HUES64 (cell line): Measurements from ENCODE around the gene RHOT2.

ENCODE experiments used
- H3K27ac ChIP-seq: 2 replicates; pipeline ENCODE4 v1.7.0; 2013; ENCODE audit warnings: low read depth, low read length, inconsistent platforms
- H3K27me3 ChIP-seq: 2 replicates; pipeline ENCODE4 v1.6.1; 2013; ENCODE audit warnings: mild to moderate bottlenecking, low read length; ENCODE audit not compliant: insufficient read depth
- H3K36me3 ChIP-seq: 2 replicates; pipeline ENCODE4 v1.6.1; 2013; ENCODE audit warnings: mild to moderate bottlenecking, low read length; ENCODE audit not compliant: insufficient read depth
- H3K4me1 ChIP-seq: 2 replicates; pipeline ENCODE4 v1.6.1; 2013; ENCODE audit warnings: mild to moderate bottlenecking, low read length, moderate library complexity; ENCODE audit not compliant: insufficient read depth
- H3K4me3 ChIP-seq: 2 replicates; pipeline ENCODE4 v1.5.1; 2013; ENCODE audit warnings: mild to moderate bottlenecking, low read length, moderate library complexity
- H3K9ac ChIP-seq: 2 replicates; pipeline ENCODE4 v1.6.1; 2013; ENCODE audit warnings: mild to moderate bottlenecking, low read depth, low read length
- H3K9me3 ChIP-seq: 2 replicates; pipeline ENCODE4 v1.6.1; 2013; ENCODE audit warnings: low read depth, low read length; ENCODE audit not compliant: insufficient read depth
- WGBS: fragments of 150-250, 120-280 bp; methylation state at CpG from one replicate; pipeline ENCODE4 v1.1.7; 2013; ENCODE audit warnings: missing lambda C conversion rate; 5-methylcytosine and 5-hydroxymethylcytosine counted together

Gene RHOT2

DNA sequence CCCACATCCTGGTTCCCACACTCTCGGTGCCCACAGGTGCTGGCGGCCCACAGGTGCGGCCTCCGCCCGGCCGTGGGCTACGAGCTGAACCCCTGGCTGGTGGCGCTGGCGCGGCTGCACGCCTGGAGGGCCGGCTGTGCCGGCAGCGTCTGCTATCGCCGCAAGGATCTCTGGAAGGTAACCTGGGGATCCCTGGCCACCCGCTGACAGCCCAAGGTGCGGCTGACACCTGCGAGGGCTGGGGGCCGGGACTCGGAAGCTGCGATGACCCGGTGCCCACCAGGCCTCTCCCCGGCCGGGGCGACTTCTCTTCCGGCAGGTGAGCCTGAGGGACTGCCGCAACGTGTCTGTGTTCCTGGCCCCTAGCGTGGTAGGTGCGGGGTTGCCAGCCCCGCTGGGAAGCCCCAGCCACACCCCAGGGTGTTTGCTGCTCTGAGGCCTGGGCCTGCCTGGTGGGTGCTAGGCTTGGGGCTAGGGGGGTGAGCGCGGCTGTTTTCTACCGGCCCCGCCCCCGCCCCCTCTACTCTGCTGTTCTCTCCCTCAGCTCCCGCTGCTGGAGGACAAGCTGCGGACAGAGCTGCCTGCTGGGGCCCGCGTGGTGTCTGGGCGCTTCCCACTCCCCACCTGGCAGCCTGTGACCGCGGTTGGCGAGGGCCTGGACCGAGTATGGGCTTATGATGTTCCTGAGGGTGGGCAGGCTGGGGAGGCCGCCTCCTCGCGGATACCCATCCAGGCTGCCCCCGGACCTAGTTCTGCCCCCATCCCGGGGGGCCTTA, 54.0 kb downstream of the RHOT2 start:
- H3K9ac ChIP-seq: no peak overlapping the region; the same call in 1 of the 2 replicates
- WGBS: 91% methylated on average over 51 of the region's 51 CpGs
- H3K4me1 ChIP-seq: peaks cover 6% of the 10 kb centered on the region; the same call in 1 of the 2 replicates
- H3K27me3 ChIP-seq: peaks cover 20% of the 10 kb centered on the region
- H3K9me3 ChIP-seq: no peaks in the 10 kb centered on the region
- peak overlapping the region; percentile 93 for H3K4me3 ChIP-seq
- peaks cover 5% of the 10 kb centered on the region; the same call in 1 of the 2 replicates for H3K36me3 ChIP-seq
- H3K27ac ChIP-seq: no peak overlapping the region

DNA sequence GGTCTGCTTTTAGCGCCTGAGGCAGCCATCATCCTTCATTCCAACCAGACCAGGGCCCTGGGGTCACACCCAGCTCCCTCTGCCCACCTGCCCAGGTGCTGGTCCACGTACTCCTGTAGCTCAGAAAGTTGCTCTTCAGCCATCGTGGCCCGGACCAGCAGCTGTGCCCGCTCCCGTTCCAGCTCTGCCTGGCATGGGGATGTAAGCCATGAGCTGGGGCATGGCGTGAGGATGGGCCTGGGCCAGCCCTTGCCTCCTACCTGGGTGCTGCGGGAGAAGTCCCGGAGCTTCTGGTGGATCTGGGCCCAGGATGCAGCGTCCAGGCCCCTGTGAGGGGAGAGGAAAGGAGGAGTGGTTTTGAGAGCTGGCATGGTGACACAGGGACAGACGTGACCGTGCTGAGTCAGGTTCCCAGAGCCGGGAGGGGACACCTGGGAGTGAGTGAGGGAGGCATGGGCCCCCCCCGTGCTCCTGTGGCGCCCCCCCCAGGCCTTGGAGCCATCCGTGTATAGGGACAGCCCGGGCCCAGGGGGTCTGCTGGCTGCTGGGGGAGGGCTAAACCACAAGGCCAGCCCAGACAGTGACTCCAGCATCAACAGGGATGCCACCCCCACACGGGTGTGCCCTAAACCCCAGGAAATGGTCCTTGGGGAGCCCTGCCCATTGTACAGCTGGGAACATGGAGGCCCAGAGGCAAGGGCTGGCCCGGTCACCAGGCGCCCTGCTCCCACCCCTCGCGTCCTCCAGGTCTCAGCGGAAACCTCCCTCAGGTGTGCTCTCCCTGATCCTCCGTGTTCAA, 55.1 kb downstream of the RHOT2 start:
- no peak overlapping the region for H3K4me3 ChIP-seq
- no peak overlapping the region for H3K9ac ChIP-seq
- H3K36me3 ChIP-seq: peaks cover 5% of the 10 kb centered on the region; the same call in 1 of the 2 replicates
- H3K27me3 ChIP-seq: peaks cover 26% of the 10 kb centered on the region
- no peak overlapping the region for H3K27ac ChIP-seq
- 93% methylated on average over 24 of the region's 24 CpGs for WGBS
- peaks cover 6% of the 10 kb centered on the region; the same call in 1 of the 2 replicates for H3K4me1 ChIP-seq
- no peaks in the 10 kb centered on the region for H3K9me3 ChIP-seq

DNA sequence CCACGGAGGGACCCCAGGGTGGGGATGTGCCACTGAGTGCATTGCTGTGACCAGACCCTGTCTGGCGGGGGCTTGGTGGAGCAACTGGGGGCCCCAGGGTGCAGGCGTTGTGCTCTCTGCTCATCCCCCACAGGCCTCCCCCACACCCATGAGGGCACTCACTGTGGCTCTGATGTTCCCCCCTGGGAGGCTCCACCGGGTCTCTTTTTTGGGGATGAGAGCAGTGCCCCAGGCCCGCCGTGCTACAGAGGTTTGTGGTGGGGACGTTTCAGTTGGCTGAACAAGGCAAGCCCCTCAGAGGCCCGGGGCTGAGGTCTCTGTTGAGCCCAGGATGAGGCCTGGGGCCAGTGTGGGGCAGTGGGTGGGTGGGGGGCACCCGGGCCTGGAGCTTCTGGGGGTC, 55.8 kb downstream of the RHOT2 start:
- WGBS: 93% methylated on average over 9 of the region's 9 CpGs
- no peak overlapping the region for H3K27ac ChIP-seq
- no peaks in the 10 kb centered on the region for H3K9me3 ChIP-seq
- peaks cover 5% of the 10 kb centered on the region; the same call in 1 of the 2 replicates for H3K36me3 ChIP-seq
- H3K4me3 ChIP-seq: no peak overlapping the region
- peaks cover 24% of the 10 kb centered on the region for H3K27me3 ChIP-seq
- no peak overlapping the region for H3K9ac ChIP-seq
- peaks cover 6% of the 10 kb centered on the region; the same call in 1 of the 2 replicates for H3K4me1 ChIP-seq
